IMR-90 (cell line): Measurements from ENCODE around the gene GALNT17. TPM values are rescaled to one million over a fixed set of nuclear protein-coding genes. Genes with fewer than 3 reads are reported as not detected.

Experiments used
- ATAC-seq: fragments of 200-7000 bp; cut with Tn5 transposase; 2 replicates; pipeline ENCODE4 v1.9.1; 2020; ENCODE audit warnings: low read depth, mild to moderate bottlenecking, moderate library complexity
- BruUV-seq: library from RNA; stranded (reverse); fragments of 400-500 nt; replicated peaks from 2 replicates; lab custom pipeline; 2021; lab: Mats Ljungman, UMichigan
- CTCF ChIA-PET: fragments of 300-600 bp; formaldehyde crosslinking; extraction: SDS; loops from one replicate; lab custom pipeline; 2021; ENCODE audit warnings: antibody characterized with exemption; lab: Yijun Ruan, JAX
- POLR2A ChIA-PET: fragments of 300-600 bp; sonication (Branson Sonifier 250); formaldehyde crosslinking; loops from one replicate; lab custom pipeline; 2022; ENCODE audit warnings: antibody characterized with exemption; ENCODE audit not compliant: unreplicated experiment; lab: Charles Lee
- DNase-seq: peaks from one replicate; pipeline ENCODE4 v3.0.0; 2013
- H2AFZ ChIP-seq: replicated peaks from 2 replicates; pipeline ENCODE3; 2013; ENCODE audit warnings: low read length, mild to moderate bottlenecking; ENCODE audit not compliant: poor library complexity
- H2AK5ac ChIP-seq: 2 replicates; pipeline ENCODE4 v1.6.1; 2013; ENCODE audit warnings: low read depth, low read length, inconsistent platforms
- H2AK9ac ChIP-seq: replicated peaks from 2 replicates; pipeline ENCODE3; 2013; ENCODE audit warnings: mild to moderate bottlenecking, low read depth, low read length, moderate library complexity; ENCODE audit not compliant: poor library complexity
- H2BK120ac ChIP-seq: 2 replicates; pipeline ENCODE4 v1.6.1; 2013; ENCODE audit warnings: low read depth, low read length, inconsistent platforms
- H2BK15ac ChIP-seq: 3 replicates; pipeline ENCODE4 v1.6.1; 2013; ENCODE audit warnings: low read depth, low read length, inconsistent platforms
- H2BK20ac ChIP-seq: 2 replicates; pipeline ENCODE4 v1.6.1; 2013; ENCODE audit warnings: low read depth, mild to moderate bottlenecking, inconsistent platforms, low read length, moderate library complexity
- H2BK5ac ChIP-seq: 2 replicates; pipeline ENCODE4 v1.6.1; 2013; ENCODE audit warnings: mild to moderate bottlenecking, low read depth, low read length, inconsistent platforms; ENCODE audit not compliant: poor library complexity, severe bottlenecking
- H3K14ac ChIP-seq: replicated peaks from 2 replicates; pipeline ENCODE4 v1.6.1; 2013; ENCODE audit warnings: low read depth, low read length, inconsistent platforms
- H3K18ac ChIP-seq: 2 replicates; pipeline ENCODE4 v1.6.1; 2013; ENCODE audit warnings: low read depth, low read length, control low read depth
- H3K23ac ChIP-seq: 2 replicates; pipeline ENCODE4 v1.6.1; 2013; ENCODE audit warnings: low read depth, low read length, inconsistent platforms
- H3K27ac ChIP-seq: 2 replicates; pipeline ENCODE4 v1.5.1; 2013; ENCODE audit warnings: mild to moderate bottlenecking, control low read depth, low read length; ENCODE audit not compliant: insufficient read depth
- H3K27me3 ChIP-seq: 2 replicates; pipeline ENCODE4 v1.6.1; 2013; ENCODE audit warnings: low read length; ENCODE audit not compliant: control insufficient read depth, insufficient read depth
- H3K36me3 ChIP-seq: 2 replicates; pipeline ENCODE4 v1.6.1; 2013; ENCODE audit warnings: low read length, mixed read lengths; ENCODE audit not compliant: control insufficient read depth, insufficient read depth
- H3K4ac ChIP-seq: 2 replicates; pipeline ENCODE4 v1.6.1; 2013; ENCODE audit warnings: low read depth, low read length, inconsistent platforms
- H3K4me1 ChIP-seq: 2 replicates; pipeline ENCODE4 v1.6.1; 2013; ENCODE audit warnings: low read length, mixed read lengths; ENCODE audit not compliant: control insufficient read depth, insufficient read depth
- H3K4me2 ChIP-seq: 2 replicates; pipeline ENCODE4 v1.6.1; 2013; ENCODE audit warnings: low read depth, mild to moderate bottlenecking, control low read depth, low read length, moderate library complexity
- H3K4me3 ChIP-seq: 2 replicates; pipeline ENCODE4 v1.5.1; 2013; ENCODE audit warnings: low read depth, mild to moderate bottlenecking, control low read depth, low read length, moderate library complexity; ENCODE audit not compliant: insufficient read depth
- H3K56ac ChIP-seq: 2 replicates; pipeline ENCODE4 v1.6.1; 2013; ENCODE audit warnings: low read length, inconsistent platforms; ENCODE audit not compliant: insufficient read depth; ENCODE audit errors: extremely low read depth
- H3K79me1 ChIP-seq, 2 experiments: 2 replicates each; pipeline ENCODE4 v1.6.1; 2013; ENCODE audit warnings: low read length in 2 of 2, inconsistent platforms in 1 of 2, low read depth in 1 of 2
- H3K9ac ChIP-seq: 2 replicates; pipeline ENCODE4 v1.6.1; 2013; ENCODE audit warnings: low read depth, low read length, control low read depth
- H3K9me1 ChIP-seq: 2 replicates; pipeline ENCODE4 v1.6.1; 2013; ENCODE audit warnings: low read length, inconsistent platforms; ENCODE audit not compliant: insufficient read depth
- H3K9me3 ChIP-seq: 2 replicates; pipeline ENCODE4 v1.6.1; 2013; ENCODE audit warnings: low read length; ENCODE audit not compliant: control insufficient read depth, insufficient read depth
- H4K20me1 ChIP-seq: 2 replicates; pipeline ENCODE4 v1.6.1; 2013; ENCODE audit warnings: low read length, inconsistent platforms; ENCODE audit not compliant: insufficient read depth
- H4K5ac ChIP-seq: 2 replicates; pipeline ENCODE4 v1.6.1; 2013; ENCODE audit warnings: mild to moderate bottlenecking, low read depth, low read length, control low read depth
- H4K8ac ChIP-seq, 2 experiments: 2 replicates each; pipeline ENCODE4 v1.6.1; 2013; ENCODE audit warnings: low read depth in 2 of 2, low read length in 2 of 2, control low read depth in 1 of 2, inconsistent platforms in 1 of 2
- H4K91ac ChIP-seq: 2 replicates; pipeline ENCODE4 v1.6.1; 2013; ENCODE audit warnings: low read depth, low read length, inconsistent platforms; ENCODE audit not compliant: insufficient read depth
- BHLHE40 ChIP-seq: fragments of 150-350 bp; IDR thresholded peaks from 2 replicates; pipeline ENCODE4 v1.6.1; 2016; ENCODE audit warnings: mild to moderate bottlenecking, low read depth, low read length
- CEBPB ChIP-seq: IDR thresholded peaks from 2 replicates; pipeline ENCODE4 v1.6.1; 2012; ENCODE audit warnings: low read depth, low read length, improper control_type of control experiment
- CHD1 ChIP-seq: IDR thresholded peaks from 2 replicates; pipeline ENCODE4 v1.6.1; 2012; ENCODE audit warnings: low read depth, low read length, improper control_type of control experiment
- MAZ ChIP-seq: IDR thresholded peaks from 2 replicates; pipeline ENCODE4 v1.6.1; 2012; ENCODE audit warnings: low read depth, mild to moderate bottlenecking, low read length, improper control_type of control experiment, moderate library complexity, borderline replicate concordance
- MXI1 ChIP-seq: IDR thresholded peaks from 2 replicates; pipeline ENCODE4 v1.6.1; 2012; ENCODE audit warnings: low read depth, mild to moderate bottlenecking, low read length, moderate library complexity, borderline replicate concordance
- NFE2L2 ChIP-seq: fragments of 150-350 bp; IDR thresholded peaks from 2 replicates; pipeline ENCODE4 v1.6.1; 2016; ENCODE audit warnings: low read depth, mild to moderate bottlenecking, low read length
- POLR2A ChIP-seq: IDR thresholded peaks from 2 replicates; pipeline ENCODE4 v1.6.1; 2012; ENCODE audit warnings: mild to moderate bottlenecking, low read depth, low read length
- RAD21 ChIP-seq: IDR thresholded peaks from 2 replicates; pipeline ENCODE4 v1.6.1; 2012; ENCODE audit warnings: low read length, improper control_type of control experiment
- WGBS, 2 experiments: methylation state at CpG; one replicate each; pipeline versions ENCODE4 v1.1.5 to v1.1.7; 2013; ENCODE audit warnings: missing lambda C conversion rate in 2 of 2; ENCODE audit not compliant: insufficient read length in 1 of 2; ENCODE audit errors: extremely low coverage in 2 of 2; 5-methylcytosine and 5-hydroxymethylcytosine counted together
- dilution Hi-C: fragments of 300-500 bp; cut with HindIII; formaldehyde crosslinking; loops from one replicate; pipeline ENCODE4 v1.14.3; 2018; ENCODE audit warnings: low sequenced_read_pairs; ENCODE audit not compliant: unreplicated experiment
- in situ Hi-C: fragments of 300-500 bp; cut with MboI; formaldehyde crosslinking; loops from 3 replicates; pipeline ENCODE4 v1.14.3; 2019; ENCODE audit warnings: low sequenced_read_pairs, inconsistent platforms, mixed read lengths
- intact Hi-C: fragments of 100-400 bp; cut with micrococcal nuclease; formaldehyde crosslinking; loops from 2 replicates; pipeline ENCODE4 v1.10.0; 2022
- polyA plus RNA-seq, 3 experiments: library from polyadenylated mRNA; depleted of rRNA; stranded (reverse); fragments of >200 nt; gene quantifications; 2 replicates each; pipeline ENCODE4 v1.2.3, GENCODE V29; 2012; ENCODE audit warnings: low replicate concordance in 1 of 3
- total RNA-seq: library from RNA; depleted of rRNA; stranded (reverse); fragments of >200 nt; gene quantifications from 2 replicates; pipeline ENCODE4 v1.2.3, GENCODE V29; 2012

GALNT17 gene
- total and polyA plus RNA-seq, 2 of the 4 experiments (the other 2 are of a cell fraction): not detected

DNA sequence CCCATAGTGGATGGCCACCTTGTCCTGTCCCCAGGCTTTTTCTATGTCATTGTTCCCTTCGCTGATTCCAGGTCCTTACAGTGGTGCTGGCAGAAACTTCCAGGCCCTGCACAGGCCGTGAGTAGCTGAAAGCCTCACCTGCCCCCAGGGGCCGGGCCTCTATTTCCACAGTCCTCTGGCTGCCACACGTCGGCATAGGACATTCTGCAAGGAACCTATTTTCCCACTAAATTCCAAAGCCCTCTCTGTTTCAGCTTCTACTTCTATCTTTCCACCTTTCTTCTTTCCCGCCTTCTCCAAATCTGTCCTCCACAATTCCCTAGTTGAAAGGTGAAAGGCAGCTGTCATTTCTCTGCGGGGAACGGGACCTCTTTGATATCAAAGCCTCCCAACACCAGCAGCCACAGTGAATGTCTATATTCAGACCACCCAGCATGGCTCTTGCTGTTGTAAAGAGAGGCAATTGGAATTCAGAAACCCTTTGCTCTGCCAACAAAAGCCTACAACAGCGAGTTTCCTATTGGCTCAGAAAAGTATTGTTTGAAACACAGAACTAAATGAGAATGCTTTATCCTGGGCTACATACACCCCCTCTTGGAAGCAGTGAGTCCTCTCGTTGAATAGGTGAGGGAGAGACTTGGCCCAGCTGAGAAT is 607.7 kb downstream of the GALNT17 start:
- POLR2A ChIA-PET: no interaction called here
- ATAC-seq: no peak
- Histone ChIP-seq H2AK5ac (no peak overlapping the region), H2BK15ac (no peak overlapping the region), H2AFZ (no peak overlapping the region), H3K4ac (no peak overlapping the region), H2AK9ac (no peak overlapping the region), H3K23ac (no peak overlapping the region), H3K4me3 (no peak overlapping the region), H3K79me1 (no peaks in the 10 kb centered on the region), H2BK120ac (no peak overlapping the region), H3K27me3 (no peaks in the 10 kb centered on the region), H3K27ac (no peak overlapping the region), H3K14ac (no peak overlapping the region), H2BK20ac (no peak overlapping the region), H4K5ac (no peak overlapping the region), H3K36me3 (no peaks in the 10 kb centered on the region), H3K9me1 (no peaks in the 10 kb centered on the region), H2BK5ac (no peak overlapping the region), H3K9ac (no peak overlapping the region), H3K9me3 (no peaks in the 10 kb centered on the region), H4K8ac (no peak overlapping the region), H3K4me2 (no peak overlapping the region), H3K4me1 (no peaks in the 10 kb centered on the region), H4K20me1 (no peaks in the 10 kb centered on the region), H3K18ac (no peak overlapping the region), H3K56ac (no peak overlapping the region), H4K91ac (no peak overlapping the region)
- no peak for TF ChIP-seq CHD1
- TF ChIP-seq POLR2A: no peak
- TF ChIP-seq CEBPB: no peak
- TF ChIP-seq MXI1: no peak
- TF ChIP-seq BHLHE40: no peak
- TF ChIP-seq MAZ: no peak
- no peak for TF ChIP-seq RAD21
- TF ChIP-seq NFE2L2: no peak
- 86% methylated on average over 1 of the region's 10 CpGs; no CpG with 5 or more reads in 1 of the 2 experiments for WGBS, 2 experiments
- dilution Hi-C loops (no loop called here), in situ Hi-C loops (loop anchor here (25.0 kb wide), 1 partner anchor 902 kb away; no protein-coding TSS in a partner anchor), intact Hi-C loops (no loop called here)
- no TSS peak for BruUV-seq
- CTCF ChIA-PET: no interaction called here
- no peak for DNase-seq
